Activated B cell treated with CpG ODN at 0.5 μM for 24 hours (primary cell): ENCODE measurements around the gene PLEKHF1. TPM values are rescaled to one million over a fixed set of nuclear protein-coding genes. Genes with fewer than 3 reads are reported as not detected.

Source experiments
- ATAC-seq: fragments of 200-7000 bp; cut with Tn5 transposase; one replicate; pipeline ENCODE4 v1.10.0; 2021; ENCODE audit warnings: low read depth, mild to moderate bottlenecking, moderate library complexity
- CTCF ChIA-PET: fragments of 350-600 bp; sonication (Branson Sonifier 250); formaldehyde crosslinking; loops from one replicate; lab custom pipeline; 2021; ENCODE audit warnings: antibody characterized with exemption; lab: Charles Lee
- POLR2A ChIA-PET: fragments of 350-600 bp; sonication (Branson Sonifier 250); formaldehyde crosslinking; loops from one replicate; lab custom pipeline; 2021; ENCODE audit warnings: antibody characterized with exemption; lab: Charles Lee
- DNase-seq: peaks from one replicate; pipeline ENCODE4 v3.0.0; 2022
- H3K27ac Mint-ChIP-seq: one replicate; pipeline ENCODE4 v1.8.0; 2020; ENCODE audit warnings: mixed read lengths
- H3K27me3 Mint-ChIP-seq: one replicate; pipeline ENCODE4 v1.8.0; 2021; ENCODE audit warnings: mixed read lengths
- H3K36me3 Mint-ChIP-seq: one replicate; pipeline ENCODE4 v1.8.0; 2021; ENCODE audit warnings: low read depth, mixed read lengths
- H3K4me1 Mint-ChIP-seq: one replicate; pipeline ENCODE4 v1.8.0; 2021; ENCODE audit warnings: mixed read lengths
- H3K4me3 Mint-ChIP-seq: one replicate; pipeline ENCODE4 v1.8.0; 2020; ENCODE audit warnings: mild to moderate bottlenecking, mixed read lengths
- H3K9me3 Mint-ChIP-seq: one replicate; pipeline ENCODE4 v1.8.0; 2020; ENCODE audit warnings: mixed read lengths
- CTCF ChIP-seq: fragments of 200-600 bp; IDR thresholded peaks from one replicate; pipeline ENCODE4 v1.8.0; 2022; ENCODE audit warnings: antibody characterized with exemption, mild to moderate bottlenecking
- intact Hi-C: fragments of 100-400 bp; cut with micrococcal nuclease; formaldehyde crosslinking; loops from one replicate; pipeline ENCODE4 v1.15.1; 2024
- total RNA-seq: library from RNA; stranded (reverse); gene quantifications from 2 replicates; pipeline ENCODE4 v1.2.3, GENCODE V29; 2022

Gene PLEKHF1
- total RNA-seq, 1 donor from 2014 or later, result 5.5 TPM

- intact Hi-C loops, result no loop called here
- ATAC-seq (no peak), DNase-seq (no peak)
- CTCF ChIA-PET, result interaction anchor here (0.8 to 1.9 kb wide), 2 partner anchors 8 to 14 kb away, joined by 3 to 9 read pairs; no protein-coding TSS in a partner anchor
- POLR2A ChIA-PET, result interaction anchor here (0.7 kb wide), 1 partner anchor 118 kb away, joined by 3 read pairs; the partner anchor contains the start of gene POP4
- no peak for TF ChIP-seq CTCF
- Mint-ChIP-seq H3K27ac (no peak overlapping the region), H3K4me1 (peaks cover 2% of the 10 kb centered on the region), H3K36me3 (no peaks in the 10 kb centered on the region), H3K9me3 (no peaks in the 10 kb centered on the region), H3K27me3 (peaks cover 35% of the 10 kb centered on the region), H3K4me3 (no peak overlapping the region)
Observed at GRCh38 chr19:29724746-29725145, 59.5 kb downstream of the PLEKHF1 start.

Other genes starting within 250 kb of the PLEKHF1 start
- gene VSTM2B, start 139.5 kb upstream of the PLEKHF1 start, total RNA-seq, result not detected in 2 replicates
- gene POP4, start 59.2 kb upstream of the PLEKHF1 start, total RNA-seq, result 71.7 and 74.5 TPM in 2 replicates
- 21.1 and 21.6 TPM in 2 replicates for gene C19orf12, start 49.8 kb downstream of the PLEKHF1 start, total RNA-seq
- gene CCNE1, start 146.5 kb downstream of the PLEKHF1 start, total RNA-seq, result 3.4 and 4.1 TPM in 2 replicates